ENCODE results near the gene OR52I1. TPM values are rescaled to one million over a fixed set of nuclear protein-coding genes. Genes with fewer than 3 reads are reported as not detected.

OR52I1 gene
- total RNA-seq, 1 donor from 2014 or later: not detected

GRCh38 chr11:4615856-4616444 is 22.1 kb downstream of the OR52I1 start:
- DNase-seq (no peak), ATAC-seq (no peak)
- Histone ChIP-seq H3K9me3 (no peaks in the 10 kb centered on the region), H3K4me3 (no peak overlapping the region), H3K27me3 (no peaks in the 10 kb centered on the region), H3K27ac (no peak overlapping the region), H3K4me1 (no peaks in the 10 kb centered on the region), H3K36me3 (no peaks in the 10 kb centered on the region)
- TF ChIP-seq CTCF (IDR thresholded peaks at IDR 0.05): no peak
- intact Hi-C loops (cut with DNase I): no loop called here

GRCh38 chr11:4619514-4619913 is 25.7 kb downstream of the OR52I1 start:
- H3K27me3 ChIP-seq: no peaks in the 10 kb centered on the region
- H3K9me3 ChIP-seq: no peaks in the 10 kb centered on the region
- no peak overlapping the region for H3K27ac ChIP-seq
- H3K36me3 ChIP-seq: no peaks in the 10 kb centered on the region
- DNase-seq (no peak), ATAC-seq (no peak)
- no peak overlapping the region for H3K4me3 ChIP-seq
- intact Hi-C loops (cut with DNase I): no loop called here
- TF ChIP-seq CTCF (IDR thresholded peaks at IDR 0.05): no peak
- H3K4me1 ChIP-seq: no peaks in the 10 kb centered on the region

- H3K4me3 ChIP-seq: no peak overlapping the region
- peaks cover 5% of the 10 kb centered on the region for H3K9me3 ChIP-seq
- intact Hi-C loops (cut with DNase I): no loop called here
- H3K4me1 ChIP-seq: no peaks in the 10 kb centered on the region
- DNase-seq (no peak), ATAC-seq (peak; percentile 73)
- no peak overlapping the region for H3K27ac ChIP-seq
- TF ChIP-seq CTCF (IDR thresholded peaks at IDR 0.05): peak; percentile 46
- H3K36me3 ChIP-seq: no peaks in the 10 kb centered on the region
- H3K27me3 ChIP-seq: no peaks in the 10 kb centered on the region
These were observed 32.6 kb downstream of the OR52I1 start for GRCh38 chr11:4626207-4627099.

- Histone ChIP-seq H3K4me3 (no peak overlapping the region), H3K27ac (no peak overlapping the region), H3K36me3 (no peaks in the 10 kb centered on the region), H3K27me3 (no peaks in the 10 kb centered on the region), H3K4me1 (no peaks in the 10 kb centered on the region), H3K9me3 (no peaks in the 10 kb centered on the region)
- ATAC-seq (no peak), DNase-seq (no peak)
- intact Hi-C loops (cut with DNase I): no loop called here
- TF ChIP-seq CTCF (IDR thresholded peaks at IDR 0.05): no peak
These were observed 42.3 kb downstream of the OR52I1 start for GRCh38 chr11:4636136-4636535.

- intact Hi-C loops (cut with DNase I): no loop called here
These were observed 43.3 kb downstream of the OR52I1 start, which contains the start of gene OR51D1 for GRCh38 chr11:4636962-4637661. Gene OR51D1, plus strand, starts transcription at chr11:4637477. Its CDS starts 2,314 bp downstream, at chr11:4639791.

More at GRCh38 chr11:4636962-4637661, 43.3 kb downstream of the OR52I1 start, which contains the start of gene OR51D1:
- H3K4me3 ChIP-seq: no peak within 1 kb of the TSS
- DNase-seq: peak; percentile 79
- no peaks in the 10 kb centered on the region for H3K27me3 ChIP-seq
- no peaks in the 10 kb centered on the region for H3K9me3 ChIP-seq
- H3K27ac ChIP-seq: no peak within 1 kb of the TSS
- no peaks in the 10 kb centered on the region for H3K4me1 ChIP-seq
- TF ChIP-seq CTCF (IDR thresholded peaks at IDR 0.05): peak; percentile 89
- H3K36me3 ChIP-seq: no peaks in the 10 kb centered on the region
- peak; percentile 94 for ATAC-seq

All from upper lobe of right lung (tissue), 1 donor.